ENCODE data around the gene PLEKHH2. TPM values are rescaled to one million over a fixed set of nuclear protein-coding genes. Genes with fewer than 3 reads are reported as not detected.
"Not testable (repeated sequence)": the region's sequence is repeated elsewhere in the genome, so short reads cannot be mapped to it uniquely, and the experiment has no call there.

Gene PLEKHH2
- total RNA-seq, 1 experiment from 2014 or later: 3.1 TPM

DNA sequence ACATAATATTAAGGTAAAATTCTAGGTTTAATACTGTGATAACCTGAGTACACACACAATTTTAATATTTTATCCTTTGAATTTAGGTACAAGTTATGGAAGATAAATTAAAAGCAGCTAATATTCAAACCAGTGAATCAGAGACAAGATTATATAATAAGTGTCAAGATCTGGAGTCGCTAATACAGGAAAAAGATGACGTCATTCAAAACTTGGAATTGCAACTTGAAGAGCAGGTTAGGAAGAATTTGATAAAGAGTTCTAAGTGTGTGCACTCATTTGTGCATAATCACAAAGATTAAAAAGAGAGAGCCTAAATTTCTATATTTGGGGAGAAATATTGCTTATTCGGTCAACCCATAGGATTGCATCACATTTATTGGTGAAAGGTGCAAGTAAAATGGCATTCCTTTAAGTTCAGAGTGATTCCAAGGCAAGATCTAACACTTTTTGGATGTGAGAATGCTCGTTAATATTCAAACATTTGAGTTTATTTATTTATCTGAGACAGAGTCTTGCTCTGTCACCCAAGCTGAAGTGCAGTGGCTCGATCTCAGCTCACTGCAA, 55.5 kb downstream of the PLEKHH2 start:
- no peak overlapping the region for H3K18ac ChIP-seq (ENCODE audit: insufficient read length, low read depth, low read length)
- H3T11ph ChIP-seq (ENCODE audit: low read length): no peak overlapping the region
- no peaks in the 10 kb centered on the region for H3K36me3 Mint-ChIP-seq (ENCODE audit: insufficient read depth in 1 of 3, low read depth in 3 of 3)
- H3K27me3 ChIP-seq (ENCODE audit: insufficient read depth, low read length): no peaks in the 10 kb centered on the region
- H4K91ac ChIP-seq (ENCODE audit: insufficient read length, low read depth, low read length): no peak overlapping the region
- H3K9ac ChIP-seq (ENCODE audit: extremely low read depth, insufficient read length, low read length): no peak overlapping the region
- H3K27ac ChIP-seq (ENCODE audit: insufficient read length, low read depth, low read length): no peak overlapping the region
- H3K23me2 ChIP-seq (ENCODE audit: insufficient read length, low read depth, low read length, poor library complexity, severe bottlenecking): no peaks in the 10 kb centered on the region
- H3K27me3 Mint-ChIP-seq (ENCODE audit: low read depth): no peaks in the 10 kb centered on the region
- H3K4me2 ChIP-seq (ENCODE audit: insufficient read depth, insufficient read length, low read length): no peak overlapping the region
- no peak overlapping the region for H4K8ac ChIP-seq (replicated peaks; ENCODE audit: insufficient read length, low read depth, low read length)
- no peak overlapping the region for H2BK120ac ChIP-seq (ENCODE audit: low read depth, low read length, poor library complexity, severe bottlenecking)
- no peaks in the 10 kb centered on the region for H3K9me3 Mint-ChIP-seq
- H3K14ac ChIP-seq (ENCODE audit: insufficient read depth, low read length): no peak overlapping the region
- H2BK20ac ChIP-seq (ENCODE audit: low read depth, low read length, poor library complexity, severe bottlenecking): no peak overlapping the region
- H3K9me3 ChIP-seq (ENCODE audit: control insufficient read depth, low read depth, low read length): no peaks in the 10 kb centered on the region
- H2AFZ ChIP-seq (ENCODE audit: low read length): no peak overlapping the region
- H3K4ac ChIP-seq (ENCODE audit: low read depth, low read length): no peak overlapping the region
- H4K20me1 ChIP-seq (ENCODE audit: control insufficient read depth, insufficient read depth, insufficient read length): no peaks in the 10 kb centered on the region
- WGBS (ENCODE audit: extremely low coverage, insufficient read length, low lambda C conversion rate): no CpG with 5 or more reads among the region's 5 CpGs
- TF ChIP-seq, protein P1, sequence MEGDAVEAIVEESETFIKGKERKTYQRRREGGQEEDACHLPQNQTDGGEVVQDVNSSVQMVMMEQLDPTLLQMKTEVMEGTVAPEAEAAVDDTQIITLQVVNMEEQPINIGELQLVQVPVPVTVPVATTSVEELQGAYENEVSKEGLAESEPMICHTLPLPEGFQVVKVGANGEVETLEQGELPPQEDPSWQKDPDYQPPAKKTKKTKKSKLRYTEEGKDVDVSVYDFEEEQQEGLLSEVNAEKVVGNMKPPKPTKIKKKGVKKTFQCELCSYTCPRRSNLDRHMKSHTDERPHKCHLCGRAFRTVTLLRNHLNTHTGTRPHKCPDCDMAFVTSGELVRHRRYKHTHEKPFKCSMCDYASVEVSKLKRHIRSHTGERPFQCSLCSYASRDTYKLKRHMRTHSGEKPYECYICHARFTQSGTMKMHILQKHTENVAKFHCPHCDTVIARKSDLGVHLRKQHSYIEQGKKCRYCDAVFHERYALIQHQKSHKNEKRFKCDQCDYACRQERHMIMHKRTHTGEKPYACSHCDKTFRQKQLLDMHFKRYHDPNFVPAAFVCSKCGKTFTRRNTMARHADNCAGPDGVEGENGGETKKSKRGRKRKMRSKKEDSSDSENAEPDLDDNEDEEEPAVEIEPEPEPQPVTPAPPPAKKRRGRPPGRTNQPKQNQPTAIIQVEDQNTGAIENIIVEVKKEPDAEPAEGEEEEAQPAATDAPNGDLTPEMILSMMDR (conservative IDR thresholded peaks at IDR 0.05): no peak
- no peaks in the 10 kb centered on the region for H3K4me1 Mint-ChIP-seq
- no peak overlapping the region for H2BK5ac ChIP-seq (ENCODE audit: insufficient read length, low read length)
- no peak overlapping the region for H2BK12ac ChIP-seq (ENCODE audit: insufficient read length, low read depth, low read length)
- H2AK5ac ChIP-seq (ENCODE audit: insufficient read length, low read length): no peak overlapping the region
- no peaks in the 10 kb centered on the region for H3K4me1 ChIP-seq (ENCODE audit: insufficient read depth, low read length)
- no peaks in the 10 kb centered on the region for H3K79me1 ChIP-seq (ENCODE audit: insufficient read depth, low read depth, low read length, poor library complexity, severe bottlenecking)
- no peaks in the 10 kb centered on the region for H3K79me2 ChIP-seq (ENCODE audit: insufficient read depth, low read length)
- H3K56ac ChIP-seq (ENCODE audit: insufficient read length, low read depth, low read length): no peak overlapping the region
- H3K4me3 Mint-ChIP-seq: no peak overlapping the region
- H4K5ac ChIP-seq (ENCODE audit: insufficient read length, low read depth, low read length): no peak overlapping the region
- DNase-seq: no peak
- no peak overlapping the region for H3K27ac Mint-ChIP-seq
- no peak overlapping the region for H2BK15ac ChIP-seq (ENCODE audit: low read depth, low read length)
- no peak overlapping the region for H3K23ac ChIP-seq (ENCODE audit: insufficient read length, low read depth, low read length)

DNA sequence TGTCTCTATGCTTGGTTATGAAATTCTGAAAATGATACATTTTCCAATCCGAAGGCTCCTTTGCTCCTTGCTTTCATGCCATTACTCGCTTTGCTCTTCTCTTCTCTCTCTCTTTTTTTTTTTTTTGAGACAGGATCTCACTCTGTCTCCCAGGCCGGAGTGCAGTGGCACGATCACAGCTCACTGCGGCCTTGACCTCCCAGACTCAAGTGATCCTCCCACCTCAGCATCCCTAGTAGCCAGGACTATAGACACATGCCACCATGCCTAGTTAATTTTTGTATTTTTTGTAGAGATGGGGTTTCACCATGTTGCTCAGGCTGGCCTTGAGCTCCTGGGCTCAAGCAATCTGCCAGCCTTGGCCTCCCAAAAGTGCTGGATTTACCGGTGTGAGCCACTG, 61.1 kb downstream of the PLEKHH2 start:
- H3K18ac ChIP-seq (ENCODE audit: insufficient read length, low read depth, low read length); H2BK20ac ChIP-seq (ENCODE audit: low read depth, low read length, poor library complexity, severe bottlenecking); H3K4me3 Mint-ChIP-seq; H3K27me3 Mint-ChIP-seq (ENCODE audit: low read depth); H3K9me3 ChIP-seq (ENCODE audit: control insufficient read depth, low read depth, low read length); H3K4ac ChIP-seq (ENCODE audit: low read depth, low read length); H3K27me3 ChIP-seq (ENCODE audit: insufficient read depth, low read length); H3K79me2 ChIP-seq (ENCODE audit: insufficient read depth, low read length); H3K4me2 ChIP-seq (ENCODE audit: insufficient read depth, insufficient read length, low read length); H3K9me3 Mint-ChIP-seq; H3K14ac ChIP-seq (ENCODE audit: insufficient read depth, low read length); H3K4me1 Mint-ChIP-seq; H4K8ac ChIP-seq (replicated peaks; ENCODE audit: insufficient read length, low read depth, low read length); H2AK5ac ChIP-seq (ENCODE audit: insufficient read length, low read length); H3K27ac ChIP-seq (ENCODE audit: insufficient read length, low read depth, low read length); H3T11ph ChIP-seq (ENCODE audit: low read length); H2BK12ac ChIP-seq (ENCODE audit: insufficient read length, low read depth, low read length); H3K9ac ChIP-seq (ENCODE audit: extremely low read depth, insufficient read length, low read length); H3K23me2 ChIP-seq (ENCODE audit: insufficient read length, low read depth, low read length, poor library complexity, severe bottlenecking); DNase-seq; H3K79me1 ChIP-seq (ENCODE audit: insufficient read depth, low read depth, low read length, poor library complexity, severe bottlenecking); H2BK5ac ChIP-seq (ENCODE audit: insufficient read length, low read length); H2BK120ac ChIP-seq (ENCODE audit: low read depth, low read length, poor library complexity, severe bottlenecking); H2BK15ac ChIP-seq (ENCODE audit: low read depth, low read length); H3K23ac ChIP-seq (ENCODE audit: insufficient read length, low read depth, low read length); H4K91ac ChIP-seq (ENCODE audit: insufficient read length, low read depth, low read length); H4K5ac ChIP-seq (ENCODE audit: insufficient read length, low read depth, low read length); H3K56ac ChIP-seq (ENCODE audit: insufficient read length, low read depth, low read length); H3K36me3 Mint-ChIP-seq (ENCODE audit: insufficient read depth in 1 of 3, low read depth in 3 of 3); H3K4me1 ChIP-seq (ENCODE audit: insufficient read depth, low read length); H2AFZ ChIP-seq (ENCODE audit: low read length); H4K20me1 ChIP-seq (ENCODE audit: control insufficient read depth, insufficient read depth, insufficient read length): not testable (repeated sequence)
- WGBS (ENCODE audit: extremely low coverage, insufficient read length, low lambda C conversion rate): no CpG with 5 or more reads among the region's 6 CpGs
- peak overlapping the region in 1 of 3 experiments; percentile 69; a peak in 2 of 7 replicates for H3K27ac Mint-ChIP-seq

All from H9 (cell line).